GM23248 (cell line): ENCODE data around the gene ZNF418. TPM values are rescaled to one million over a fixed set of nuclear protein-coding genes. Genes with fewer than 3 reads are reported as not detected.

Experiments
- DNase-seq: peaks from one replicate; pipeline ENCODE4 v3.0.0-alpha.2; 2015
- H2AFZ ChIP-seq: fragments of 200-600 bp; sonication (generic); 2 replicates; pipeline ENCODE4 v1.6.1; 2016; ENCODE audit warnings: antibody characterized with exemption
- H3F3A ChIP-seq: fragments of 200-600 bp; sonication (generic); 2 replicates; pipeline ENCODE4 v1.6.1; 2016; ENCODE audit warnings: mild to moderate bottlenecking, antibody characterized with exemption, mixed run types; ENCODE audit not compliant: insufficient read depth
- H3K27ac ChIP-seq: fragments of 200-600 bp; sonication (generic); 2 replicates; pipeline ENCODE4 v1.5.1; 2016; ENCODE audit warnings: mild to moderate bottlenecking
- H3K27me3 ChIP-seq: fragments of 200-600 bp; sonication (generic); replicated peaks from 2 replicates; pipeline ENCODE4 v1.6.1; 2016; ENCODE audit warnings: mild to moderate bottlenecking; ENCODE audit not compliant: insufficient read depth
- H3K36me3 ChIP-seq: fragments of 200-600 bp; sonication (generic); 2 replicates; pipeline ENCODE4 v1.6.1; 2016; ENCODE audit warnings: low read depth, mild to moderate bottlenecking
- H3K4me1 ChIP-seq: fragments of 200-600 bp; sonication (generic); 2 replicates; pipeline ENCODE4 v1.6.1; 2016; ENCODE audit warnings: mild to moderate bottlenecking; ENCODE audit not compliant: insufficient read depth
- H3K4me2 ChIP-seq: fragments of 200-600 bp; sonication (generic); one replicate; pipeline ENCODE4 v1.6.1; 2016; ENCODE audit warnings: mild to moderate bottlenecking; ENCODE audit not compliant: unreplicated experiment
- H3K4me3 ChIP-seq: fragments of 200-600 bp; sonication (generic); 2 replicates; pipeline ENCODE4 v1.5.1; 2016; ENCODE audit warnings: mild to moderate bottlenecking
- H3K79me2 ChIP-seq: fragments of 200-600 bp; sonication (generic); 2 replicates; pipeline ENCODE4 v1.6.1; 2016; ENCODE audit warnings: mild to moderate bottlenecking; ENCODE audit not compliant: insufficient read depth
- H3K9ac ChIP-seq: fragments of 200-600 bp; sonication (generic); 2 replicates; pipeline ENCODE4 v1.6.1; 2016; ENCODE audit warnings: mild to moderate bottlenecking
- H3K9me2 ChIP-seq: fragments of 200-600 bp; sonication (generic); 2 replicates; pipeline ENCODE4 v1.6.1; 2016; ENCODE audit warnings: mixed run types, mild to moderate bottlenecking, moderate library complexity; ENCODE audit not compliant: insufficient read depth
- H3K9me3 ChIP-seq: fragments of 200-600 bp; sonication (generic); one replicate; pipeline ENCODE4 v1.6.1; 2017; ENCODE audit warnings: low read depth
- H4K20me1 ChIP-seq: fragments of 200-600 bp; sonication (generic); 2 replicates; pipeline ENCODE4 v1.6.0; 2016; ENCODE audit not compliant: insufficient read depth
- EZH2 ChIP-seq: fragments of 200-600 bp; sonication (generic); IDR thresholded peaks from 2 replicates; pipeline ENCODE4 v1.6.1; 2018; ENCODE audit warnings: antibody characterized with exemption, mild to moderate bottlenecking; ENCODE audit not compliant: insufficient read depth, poor library complexity, severe bottlenecking
- EZH2phosphoT487 ChIP-seq: fragments of 200-600 bp; sonication (generic); IDR thresholded peaks from 2 replicates; pipeline ENCODE4 v1.6.1; 2018; ENCODE audit warnings: antibody characterized with exemption, moderate library complexity, mild to moderate bottlenecking, low read depth; ENCODE audit not compliant: insufficient read depth
- WGBS, 2 experiments: methylation state at CpG; one replicate each; pipeline ENCODE4 v1.1.6; 2015 to 2017; ENCODE audit warnings: low lambda C conversion rate in 2 of 2, low coverage in 1 of 2; ENCODE audit errors: missing lambda C conversion rate in 2 of 2; 5-methylcytosine and 5-hydroxymethylcytosine counted together
- in situ Hi-C: fragments of 300-500 bp; cut with MboI; formaldehyde crosslinking; loops from 2 replicates; pipeline ENCODE4 v1.15.0; 2020
- polyA plus RNA-seq: library from polyadenylated mRNA; unstranded; fragments of >200 nt; fragmentation: Nextera tagmentation; extraction: Ambion mirVana; gene quantifications from 2 replicates; pipeline ENCODE4 v1.2.1, GENCODE V29; 2016
- total RNA-seq: library from RNA; depleted of rRNA; stranded (reverse); fragments of >200 nt; shearing (Covaris generic); gene quantifications from 2 replicates; pipeline ENCODE4 v1.2.3, GENCODE V29; 2014; rRNA removed

The ZNF418 gene
- 2.6 and 2.8 TPM in 2 replicates for total RNA-seq
- 1.0 and 2.2 TPM in 2 replicates for polyA plus RNA-seq

DNA sequence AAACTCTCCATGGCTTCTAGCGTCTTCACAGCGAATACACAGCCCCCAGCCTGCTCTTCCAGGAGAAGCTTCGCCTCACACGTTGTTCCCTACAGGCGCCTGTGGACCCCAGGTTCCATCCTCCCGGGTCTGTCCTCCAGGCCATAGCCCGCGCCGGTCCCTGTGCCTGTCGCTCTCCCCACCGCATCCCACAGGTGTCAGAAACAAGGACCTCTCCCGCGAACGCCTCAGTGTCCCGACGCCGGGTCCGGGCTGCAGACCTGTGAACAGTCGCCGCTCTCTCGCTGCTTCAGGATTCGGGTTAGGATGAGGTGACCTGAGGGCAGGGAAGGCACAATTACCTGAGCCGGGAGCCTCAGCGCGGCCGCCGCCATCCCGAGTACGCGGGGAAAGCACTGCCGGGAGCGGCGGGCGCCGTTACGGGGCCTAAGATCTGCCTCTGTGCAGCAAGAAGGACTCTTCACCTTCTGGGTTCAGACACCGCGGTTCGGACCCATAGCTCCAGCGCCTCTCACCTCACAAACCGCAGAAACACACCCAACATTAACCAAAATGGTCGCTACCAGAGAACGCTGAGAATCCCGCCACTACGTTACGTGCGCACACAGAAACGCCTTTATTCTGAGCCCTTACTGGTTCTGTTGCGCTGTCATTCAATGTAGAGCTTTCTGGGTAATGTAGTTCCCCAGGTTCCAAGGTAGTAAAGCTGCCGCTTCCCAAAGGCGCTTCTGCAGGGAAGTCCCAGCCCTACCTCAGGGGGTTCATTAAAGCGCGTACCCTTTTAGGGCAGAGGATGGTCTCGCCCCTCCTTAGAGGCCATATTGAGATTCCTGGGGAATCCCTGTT, at the start of gene ZNF418:
Gene ZNF418, minus strand, starts transcription at position 583 of the 846 bp plus-strand sequence. CDS start 1,580 bp downstream, outside the sequence.
- H2AFZ ChIP-seq = peak within 1 kb of the TSS; percentile 100
- TF ChIP-seq EZH2phosphoT487 (no peak), EZH2 (no peak)
- peaks cover 56% of the 10 kb centered on the region for H3K79me2 ChIP-seq
- DNase-seq = peak; percentile 92
- in situ Hi-C loops = no loop called here
- no peaks in the 10 kb centered on the region for H3K9me3 ChIP-seq
- H3K4me1 ChIP-seq = peaks cover 6% of the 10 kb centered on the region; the same call in 1 of the 2 replicates
- 3 to 4% methylated on average over 54 of the region's 54 CpGs for whole genome bisulfite sequencing, 2 experiments
- peak within 1 kb of the TSS; percentile 38; the same call in 1 of the 2 replicates for H3K27ac ChIP-seq
- peak within 1 kb of the TSS; percentile 84 for H3K4me2 ChIP-seq
- 0 out of 2 replicates have a peak, but pooled peaks cover 12% of the 10 kb centered on the region for H3F3A ChIP-seq
- peaks cover 8% of the 10 kb centered on the region; the same call in 1 of the 2 replicates for H3K36me3 ChIP-seq
- H3K27me3 ChIP-seq = no peaks in the 10 kb centered on the region
- no peaks in the 10 kb centered on the region for H4K20me1 ChIP-seq
- peak within 1 kb of the TSS; percentile 98 for H3K4me3 ChIP-seq
- no peaks in the 10 kb centered on the region for H3K9me2 ChIP-seq
- H3K9ac ChIP-seq = peak within 1 kb of the TSS; percentile 88

DNA sequence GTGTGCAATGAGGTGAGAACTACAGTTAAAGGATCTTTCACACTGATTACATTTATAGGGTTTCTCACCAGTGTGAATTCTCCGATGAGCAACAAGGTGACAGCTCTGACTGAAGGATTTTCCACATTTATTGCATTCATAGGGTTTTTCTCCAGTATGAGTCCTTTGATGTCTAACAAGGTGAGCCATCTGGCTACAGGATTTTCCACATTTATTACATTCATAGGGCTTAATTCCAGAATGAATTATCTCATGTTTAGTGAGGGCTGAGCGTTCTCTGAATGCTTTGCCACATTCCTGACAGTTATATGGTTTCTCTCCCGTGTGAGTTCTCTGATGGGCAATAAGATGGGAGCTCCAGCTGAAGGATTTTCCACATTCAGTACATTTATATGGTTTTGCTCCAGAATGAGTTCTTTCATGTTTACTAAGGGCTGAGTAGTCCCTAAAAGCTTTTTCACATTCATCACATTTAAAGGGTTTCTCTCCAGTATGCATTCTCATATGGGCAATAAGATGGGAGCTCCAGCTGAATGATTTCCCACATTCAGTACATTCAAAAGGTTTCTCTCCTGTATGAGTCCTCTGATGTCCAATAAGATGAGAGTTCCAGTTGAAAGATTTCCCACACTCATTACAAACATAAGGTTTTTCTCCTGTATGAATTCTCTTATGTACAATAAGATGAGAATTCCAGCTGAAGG, 43.5 kb upstream of the ZNF418 start:
- 81 to 85% methylated on average over 3 of the region's 3 CpGs for WGBS, 2 experiments
- no peak overlapping the region for H3K27ac ChIP-seq
- H3F3A ChIP-seq = peaks cover 23% of the 10 kb centered on the region
- DNase-seq = peak; percentile 8
- H3K9me3 ChIP-seq = peaks cover 45% of the 10 kb centered on the region
- TF ChIP-seq EZH2 = no peak
- TF ChIP-seq EZH2phosphoT487 = no peak
- no peak overlapping the region for H2AFZ ChIP-seq
- H3K36me3 ChIP-seq = peaks cover 80% of the 10 kb centered on the region
- H3K4me3 ChIP-seq = no peak overlapping the region
- no peak overlapping the region for H3K4me2 ChIP-seq
- no peak overlapping the region for H3K9ac ChIP-seq
- H3K79me2 ChIP-seq = no peaks in the 10 kb centered on the region
- H4K20me1 ChIP-seq = no peaks in the 10 kb centered on the region
- no peaks in the 10 kb centered on the region for H3K4me1 ChIP-seq
- in situ Hi-C loops = no loop called here
- no peaks in the 10 kb centered on the region for H3K9me2 ChIP-seq
- H3K27me3 ChIP-seq = no peaks in the 10 kb centered on the region

GRCh38 chr19:57974434-57974833, 39.2 kb upstream of the ZNF418 start, which contains the start of gene C19orf18:
Gene C19orf18, minus strand, starts transcription at chr19:57974534. Its CDS starts 102 bp downstream, at chr19:57974432.
- WGBS, 2 experiments = 84% methylated on average over 4 of the region's 4 CpGs
- peaks cover 20% of the 10 kb centered on the region for H3K9me3 ChIP-seq
- in situ Hi-C loops = no loop called here

DNA sequence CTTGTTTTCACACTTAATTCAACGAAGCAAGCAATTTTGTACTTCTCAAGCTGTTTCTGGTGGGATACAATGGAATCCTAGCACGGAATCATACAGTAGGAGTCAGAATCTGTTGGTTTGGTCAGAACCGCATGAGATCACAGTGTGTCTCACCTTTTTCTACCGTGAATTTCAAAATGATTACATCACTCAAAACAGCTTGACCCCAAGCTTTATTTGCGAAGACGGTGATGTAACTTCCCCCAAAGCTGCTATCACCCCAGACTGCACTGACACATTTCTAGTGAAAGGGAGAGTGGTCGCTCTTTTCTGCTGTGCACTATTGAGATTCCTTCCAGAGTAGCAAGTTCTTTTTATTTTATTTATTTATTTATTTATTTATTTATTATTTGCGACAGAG, 29.6 kb upstream of the ZNF418 start:
- Histone ChIP-seq H3K4me2 (no peak overlapping the region), H3K9ac (no peak overlapping the region), H3K9me3 (no peaks in the 10 kb centered on the region), H3K27ac (no peak overlapping the region), H2AFZ (no peak overlapping the region), H4K20me1 (no peaks in the 10 kb centered on the region), H3F3A (no peaks in the 10 kb centered on the region), H3K9me2 (no peaks in the 10 kb centered on the region), H3K4me1 (no peaks in the 10 kb centered on the region), H3K27me3 (no peaks in the 10 kb centered on the region), H3K36me3 (no peaks in the 10 kb centered on the region), H3K4me3 (no peak overlapping the region), H3K79me2 (no peaks in the 10 kb centered on the region)
- in situ Hi-C loops = no loop called here
- DNase-seq = no peak
- TF ChIP-seq EZH2 (no peak), EZH2phosphoT487 (no peak)
- 79 to 80% methylated on average over 8 of the region's 8 CpGs for WGBS, 2 experiments

More at GRCh38 chr19:57974434-57974833, 39.2 kb upstream of the ZNF418 start, which contains the start of gene C19orf18:
- TF ChIP-seq EZH2 = no peak
- TF ChIP-seq EZH2phosphoT487 = no peak
- Histone ChIP-seq H3K9ac (no peak within 1 kb of the TSS), H3F3A (peaks cover 14% of the 10 kb centered on the region), H3K4me1 (no peaks in the 10 kb centered on the region), H3K4me2 (no peak within 1 kb of the TSS), H3K36me3 (peaks cover 37% of the 10 kb centered on the region), H3K27ac (no peak within 1 kb of the TSS), H3K9me2 (no peaks in the 10 kb centered on the region), H3K27me3 (no peaks in the 10 kb centered on the region), H2AFZ (no peak within 1 kb of the TSS), H3K79me2 (no peaks in the 10 kb centered on the region), H4K20me1 (no peaks in the 10 kb centered on the region), H3K4me3 (no peak within 1 kb of the TSS)
- DNase-seq = no peak
